IPS-18c (cell line): ENCODE measurements around the gene CDK19.

Experiments used
- H3K4me3 ChIP-seq: 2 replicates; pipeline ENCODE4 v1.7.0; 2013; ENCODE audit warnings: low read depth, mild to moderate bottlenecking, low read length, moderate library complexity; ENCODE audit not compliant: insufficient read depth
- H3K9me3 ChIP-seq: one replicate; pipeline ENCODE4 v1.6.1; 2013; ENCODE audit warnings: mild to moderate bottlenecking, low read length, moderate library complexity; ENCODE audit not compliant: control insufficient read depth, insufficient read depth

Gene CDK19

DNA sequence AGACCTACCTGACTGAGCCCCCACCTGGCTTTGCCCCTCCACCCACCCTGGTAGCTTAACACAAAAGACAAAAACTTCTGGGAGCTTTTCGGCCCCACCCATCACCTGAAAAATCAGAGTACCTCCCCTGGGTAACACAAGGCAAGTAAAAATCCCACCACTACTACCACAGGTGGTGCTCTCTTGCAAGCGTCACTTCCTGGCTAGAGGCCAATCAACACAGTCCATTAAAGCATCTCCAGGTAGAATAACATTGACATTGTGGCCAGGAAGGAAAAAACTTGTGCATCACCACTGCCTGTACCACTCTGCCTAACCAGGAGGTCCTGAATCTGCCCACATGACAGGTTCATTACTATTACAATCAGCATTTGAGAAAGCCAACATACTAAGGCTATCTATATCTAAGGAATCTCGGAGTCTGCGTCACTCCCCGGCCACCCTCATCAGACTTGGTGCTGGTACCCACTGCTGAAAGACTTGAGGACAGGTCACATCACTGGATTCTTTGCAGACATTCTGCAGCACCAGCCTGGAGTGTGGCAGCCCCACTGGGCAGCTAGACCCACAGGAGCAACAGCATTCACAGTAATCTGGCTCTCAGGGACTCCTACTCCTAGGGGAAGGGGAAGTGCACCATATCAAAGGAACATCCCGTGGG, 125.9 kb downstream of the CDK19 start:
- no peak overlapping the region for H3K4me3 ChIP-seq
- H3K9me3 ChIP-seq: no peaks in the 10 kb centered on the region

DNA sequence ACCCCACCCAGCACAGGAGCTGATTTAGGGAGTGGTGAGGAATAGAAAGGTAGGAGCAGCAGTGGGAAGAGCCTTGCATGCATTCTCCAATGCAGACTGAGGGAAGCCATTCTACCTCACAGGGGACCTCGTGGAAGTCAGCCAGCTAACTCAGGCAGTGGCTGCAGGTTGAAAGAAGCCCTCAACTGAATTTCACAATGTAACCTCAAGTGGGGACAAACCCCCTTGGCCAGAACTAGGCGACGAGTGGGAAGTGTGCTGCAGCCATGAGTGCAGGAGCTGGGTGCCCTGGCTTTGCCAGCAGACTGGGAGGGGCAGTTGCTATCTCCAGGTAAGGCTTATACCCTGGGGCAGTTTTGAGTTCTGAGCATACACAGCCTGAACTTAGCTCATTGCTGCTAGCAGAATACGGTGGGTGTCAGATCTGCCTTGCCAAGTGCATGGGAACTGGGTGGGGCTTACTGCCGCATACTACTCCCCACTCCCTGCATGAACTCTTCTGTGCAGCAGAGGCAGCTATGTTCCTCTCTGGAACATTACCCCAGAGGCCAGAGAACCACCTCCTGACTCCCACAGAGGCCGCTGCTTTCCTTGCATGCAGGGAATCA, 126.5 kb downstream of the CDK19 start:
- H3K4me3 ChIP-seq: no peak overlapping the region
- no peaks in the 10 kb centered on the region for H3K9me3 ChIP-seq

DNA sequence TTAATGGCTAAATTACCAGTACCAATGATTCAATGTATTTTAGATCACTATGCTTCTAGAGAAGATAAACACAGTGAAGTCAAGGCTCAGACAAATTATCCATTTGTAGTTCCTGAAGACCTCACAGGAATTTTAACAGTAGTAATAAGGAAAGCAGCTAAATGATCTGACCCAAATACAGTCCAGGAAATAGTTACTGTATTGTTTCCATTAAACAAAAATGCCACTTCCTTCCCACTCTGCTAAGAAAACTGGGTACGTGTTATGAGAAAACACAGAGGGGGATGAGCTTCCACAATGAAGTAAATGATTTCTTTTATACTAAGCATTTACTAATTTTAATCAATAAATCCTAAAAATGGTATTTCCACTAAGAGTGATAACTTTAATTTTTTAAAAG, 127.9 kb downstream of the CDK19 start:
- no peak overlapping the region for H3K4me3 ChIP-seq
- H3K9me3 ChIP-seq: no peaks in the 10 kb centered on the region

DNA sequence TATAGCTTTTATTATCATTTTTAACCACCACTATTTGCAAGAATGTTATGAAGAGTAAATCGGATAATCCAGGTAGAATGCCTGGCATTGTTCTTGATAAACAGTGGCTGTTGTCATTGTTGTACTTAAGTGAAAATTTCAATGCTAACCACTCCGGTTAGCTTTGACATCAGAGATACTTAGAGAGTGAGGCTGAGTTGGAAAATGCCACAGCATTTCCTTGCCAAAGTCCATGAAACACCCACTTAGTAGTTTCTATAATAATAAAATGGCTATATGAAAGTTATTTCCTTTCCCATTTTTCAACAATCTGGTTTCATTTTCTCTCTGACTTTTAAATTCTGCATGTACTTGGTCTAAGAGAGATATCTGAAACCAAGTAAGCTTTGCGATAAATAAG, 132.0 kb downstream of the CDK19 start:
- no peak overlapping the region for H3K4me3 ChIP-seq

DNA sequence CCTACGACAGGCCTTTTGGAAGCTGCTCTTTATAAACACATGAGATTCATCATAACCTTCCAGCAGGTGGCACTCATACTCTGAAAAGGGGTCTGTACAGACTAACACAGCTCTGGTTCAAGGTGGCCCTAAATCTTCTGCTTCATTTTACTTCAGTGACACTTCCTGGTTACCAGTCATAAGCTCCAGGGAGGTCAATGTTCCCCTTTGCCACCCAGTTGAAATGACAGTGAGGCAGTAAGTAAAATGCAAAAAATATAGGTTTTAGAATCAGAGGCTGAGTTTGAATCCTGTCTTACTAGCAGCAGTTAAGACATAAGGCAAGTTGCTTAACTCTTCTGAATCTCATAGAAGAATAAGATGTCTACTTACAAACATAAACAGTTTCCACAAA, 132.8 kb downstream of the CDK19 start:
- H3K9me3 ChIP-seq: no peaks in the 10 kb centered on the region
- H3K4me3 ChIP-seq: no peak overlapping the region

More for the DNA sequence above, 132.0 kb downstream of the CDK19 start:
- no peaks in the 10 kb centered on the region for H3K9me3 ChIP-seq

DNA sequence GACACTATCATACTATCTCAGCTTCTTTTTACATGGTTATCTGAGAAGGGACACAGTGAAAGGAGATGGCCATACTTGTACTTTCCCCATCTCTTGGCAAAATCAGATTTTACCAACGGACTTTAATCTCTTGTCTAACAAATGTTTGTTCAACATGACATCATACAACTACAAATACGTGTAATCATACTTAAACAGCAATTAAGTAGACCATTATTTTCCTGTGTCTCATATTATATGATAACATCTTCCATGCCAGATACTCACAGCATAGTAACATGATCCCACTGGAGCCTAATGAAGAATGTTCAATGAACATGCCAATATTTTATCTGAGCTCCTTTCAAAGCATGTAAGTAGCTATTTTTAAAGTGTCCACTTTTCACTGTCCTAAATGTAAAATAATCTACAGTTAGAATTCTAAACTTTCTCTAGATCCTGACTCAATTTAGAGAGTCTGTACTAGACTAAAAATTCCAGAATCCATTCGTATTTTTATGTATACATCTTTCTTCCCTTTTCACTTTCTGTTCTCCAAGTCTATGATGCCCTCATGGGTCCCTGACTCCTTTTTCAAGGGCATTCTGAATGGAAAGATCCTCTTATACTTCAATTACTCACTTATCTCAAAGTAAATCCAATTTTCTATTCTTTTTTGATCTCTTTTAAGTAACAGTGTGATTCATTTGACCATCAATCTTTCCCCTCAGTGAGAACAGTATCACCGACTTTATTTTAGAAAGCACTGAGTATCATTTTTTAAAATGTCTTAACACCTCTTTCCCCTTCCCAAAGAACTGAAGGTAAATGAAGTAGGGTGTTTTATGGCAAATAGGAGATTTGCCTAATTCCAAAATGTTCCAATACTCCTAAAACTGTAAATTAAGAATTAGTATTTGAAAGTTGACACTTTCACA, 133.5 kb downstream of the CDK19 start:
- no peak overlapping the region for H3K4me3 ChIP-seq
- no peaks in the 10 kb centered on the region for H3K9me3 ChIP-seq

DNA sequence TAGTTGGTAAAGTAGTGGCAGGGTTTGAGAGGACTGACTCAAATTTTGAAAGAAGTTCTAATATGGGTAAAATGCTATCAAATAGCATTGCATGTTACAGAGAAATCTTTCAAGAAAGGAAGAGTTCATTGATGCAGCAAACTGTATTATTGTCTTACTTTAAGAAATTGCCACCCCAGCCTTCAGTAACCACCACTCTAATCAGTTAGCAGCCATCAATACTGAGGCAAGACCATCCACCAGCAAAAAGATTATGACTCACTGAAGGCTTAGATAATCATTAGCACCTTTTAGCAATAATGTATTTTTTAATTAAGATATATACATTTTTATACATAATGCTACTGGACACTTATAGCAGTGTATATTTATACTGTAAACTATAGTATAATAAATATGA, 138.9 kb downstream of the CDK19 start:
- Histone ChIP-seq H3K9me3 (no peaks in the 10 kb centered on the region), H3K4me3 (no peak overlapping the region)

DNA sequence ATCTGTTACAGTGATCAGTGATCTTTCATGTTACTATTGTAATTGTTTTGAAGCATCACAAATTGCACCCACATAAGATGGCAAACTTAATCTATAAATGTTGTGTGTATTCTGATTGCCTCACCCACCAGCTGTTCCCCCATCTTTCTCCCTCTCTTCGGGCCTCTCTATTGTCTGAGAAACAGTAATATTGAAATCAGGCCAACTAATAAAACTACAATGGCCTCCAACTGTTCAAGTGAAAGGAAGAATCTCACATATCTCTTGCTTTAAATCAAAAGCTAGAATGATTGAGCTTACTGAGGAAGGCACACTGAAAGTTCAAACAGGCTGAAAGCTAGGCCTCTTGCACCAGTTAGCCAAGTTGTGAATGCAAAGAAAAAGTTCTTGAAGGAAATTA, 141.2 kb downstream of the CDK19 start:
- Histone ChIP-seq H3K4me3 (no peak overlapping the region), H3K9me3 (no peaks in the 10 kb centered on the region)

DNA sequence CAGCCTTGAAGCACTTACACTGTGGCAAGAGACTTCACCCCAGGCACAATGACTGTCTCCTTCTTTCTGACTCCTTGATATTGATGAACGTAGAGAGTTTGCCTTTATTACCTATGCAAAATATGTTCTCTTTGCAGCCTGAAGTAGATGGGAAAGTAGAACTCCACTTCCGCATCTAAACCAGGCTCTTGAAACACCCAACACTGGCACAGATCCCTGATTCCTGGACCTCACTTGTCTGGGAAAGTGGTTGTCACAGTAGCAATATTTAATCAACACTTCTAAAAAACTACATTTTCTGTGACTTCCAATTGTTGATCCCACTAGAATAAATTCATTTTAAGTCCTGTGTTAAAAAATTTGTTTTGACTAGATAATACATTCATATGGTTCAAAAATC, 143.1 kb downstream of the CDK19 start:
- no peak overlapping the region for H3K4me3 ChIP-seq
- no peaks in the 10 kb centered on the region for H3K9me3 ChIP-seq

DNA sequence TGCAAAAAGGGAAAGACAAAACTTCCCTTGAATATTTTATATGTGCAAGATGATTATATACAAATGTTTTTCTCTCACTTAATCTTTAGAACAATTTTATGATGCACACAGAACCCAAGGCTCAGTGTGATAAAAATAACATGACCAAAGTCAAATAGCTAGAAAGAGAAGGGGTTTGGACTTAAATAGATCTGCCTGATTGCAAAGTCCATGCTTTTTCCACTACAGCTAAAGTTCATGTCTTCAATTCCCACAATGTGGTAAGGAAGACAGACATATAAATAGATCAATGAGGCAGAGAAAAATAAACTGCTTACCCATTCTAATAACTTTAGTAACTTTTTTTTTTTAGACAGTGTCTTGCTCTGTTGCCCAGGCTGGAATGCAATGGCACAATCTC, 143.8 kb downstream of the CDK19 start:
- H3K9me3 ChIP-seq: no peaks in the 10 kb centered on the region
- H3K4me3 ChIP-seq: no peak overlapping the region

DNA sequence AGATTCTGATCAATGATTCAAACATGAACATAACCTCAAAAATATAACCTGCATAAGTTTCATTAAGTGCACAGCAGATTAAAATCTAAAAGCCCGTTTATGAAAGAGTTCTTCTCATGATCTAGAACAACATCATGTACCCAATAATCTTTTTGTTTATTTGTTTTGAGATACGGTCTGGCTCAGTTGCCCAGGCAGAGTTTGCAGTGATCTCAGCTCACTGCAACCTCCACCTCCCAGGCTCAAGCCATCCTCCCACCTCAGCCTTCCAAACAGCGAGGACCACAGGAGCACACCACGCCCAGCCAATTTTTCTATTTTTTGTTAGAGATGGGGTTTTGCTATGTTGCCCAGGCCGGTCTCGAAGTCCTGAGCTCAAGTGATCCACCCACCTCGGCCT, 149.7 kb downstream of the CDK19 start:
- no peaks in the 10 kb centered on the region for H3K9me3 ChIP-seq
- no peak overlapping the region for H3K4me3 ChIP-seq

DNA sequence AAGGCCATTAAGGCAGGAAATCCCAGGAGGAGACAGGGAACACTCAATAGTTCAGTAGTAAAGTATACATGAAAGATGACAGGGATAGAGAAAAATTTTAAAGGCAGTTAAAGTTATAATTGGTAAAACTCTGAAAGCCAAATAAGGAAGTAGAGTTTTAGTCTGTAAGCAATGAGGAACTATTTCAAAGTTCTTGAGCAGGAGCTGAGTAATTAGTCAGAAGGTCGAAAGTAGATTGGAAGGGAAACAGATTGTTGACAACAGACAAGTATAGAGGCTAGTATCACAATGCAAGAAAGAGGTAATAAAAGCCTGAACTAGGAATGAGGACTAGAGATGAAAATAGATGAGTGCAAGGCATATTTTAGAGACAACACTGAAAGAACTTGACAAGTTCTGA, 150.3 kb downstream of the CDK19 start:
- H3K4me3 ChIP-seq: no peak overlapping the region
- no peaks in the 10 kb centered on the region for H3K9me3 ChIP-seq

DNA sequence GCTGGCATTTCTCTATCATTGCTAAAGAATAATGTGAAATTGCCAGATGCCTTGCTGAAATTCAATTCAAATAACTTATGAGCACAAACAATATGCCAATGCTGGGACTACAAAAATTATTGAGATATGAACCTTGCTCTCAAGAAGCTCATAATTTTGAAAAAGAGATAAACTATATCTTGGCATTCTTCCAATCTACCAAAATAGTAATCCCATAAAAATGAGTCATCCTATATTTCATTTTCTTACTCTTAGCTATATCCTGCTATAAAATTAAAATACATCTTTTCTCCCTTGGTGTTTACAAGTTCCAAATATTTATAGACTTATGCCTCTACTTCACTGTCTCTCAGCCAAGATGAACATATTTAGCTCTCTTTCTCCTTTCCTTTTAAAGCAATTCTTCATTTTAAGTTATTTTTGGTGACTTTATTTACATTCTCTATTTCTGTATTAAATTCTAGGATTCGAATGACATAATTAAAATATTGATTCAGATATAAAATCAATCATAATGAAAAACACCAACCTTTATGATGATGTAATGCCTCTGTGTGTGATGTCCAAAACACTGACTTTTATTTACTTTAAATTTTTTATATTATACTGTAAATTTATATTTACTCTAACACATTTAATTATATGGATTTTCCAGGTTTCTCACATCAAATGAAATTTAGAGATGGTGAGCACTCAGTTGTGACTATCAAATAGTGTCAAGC, 152.6 kb downstream of the CDK19 start:
- Histone ChIP-seq H3K9me3 (no peaks in the 10 kb centered on the region), H3K4me3 (no peak overlapping the region)

DNA sequence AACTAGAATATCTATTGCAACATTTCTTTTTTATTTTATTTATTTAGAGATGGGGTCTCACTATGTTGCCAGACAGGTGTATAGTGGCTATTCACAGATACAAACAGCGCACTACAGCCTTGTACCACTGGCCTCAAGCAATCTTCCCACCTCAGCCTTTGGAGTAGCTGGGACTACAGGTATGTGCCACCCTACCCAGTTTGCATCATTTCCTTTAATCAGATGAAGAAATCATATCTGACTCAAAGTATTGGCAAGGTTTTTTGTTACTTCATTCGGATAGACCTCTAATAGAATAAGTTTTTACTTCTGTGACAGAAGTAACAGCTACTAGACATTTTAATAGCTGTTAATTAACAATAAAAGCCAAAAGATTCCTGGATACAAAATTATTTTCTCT, 153.9 kb downstream of the CDK19 start:
- no peaks in the 10 kb centered on the region for H3K9me3 ChIP-seq
- H3K4me3 ChIP-seq: no peak overlapping the region

DNA sequence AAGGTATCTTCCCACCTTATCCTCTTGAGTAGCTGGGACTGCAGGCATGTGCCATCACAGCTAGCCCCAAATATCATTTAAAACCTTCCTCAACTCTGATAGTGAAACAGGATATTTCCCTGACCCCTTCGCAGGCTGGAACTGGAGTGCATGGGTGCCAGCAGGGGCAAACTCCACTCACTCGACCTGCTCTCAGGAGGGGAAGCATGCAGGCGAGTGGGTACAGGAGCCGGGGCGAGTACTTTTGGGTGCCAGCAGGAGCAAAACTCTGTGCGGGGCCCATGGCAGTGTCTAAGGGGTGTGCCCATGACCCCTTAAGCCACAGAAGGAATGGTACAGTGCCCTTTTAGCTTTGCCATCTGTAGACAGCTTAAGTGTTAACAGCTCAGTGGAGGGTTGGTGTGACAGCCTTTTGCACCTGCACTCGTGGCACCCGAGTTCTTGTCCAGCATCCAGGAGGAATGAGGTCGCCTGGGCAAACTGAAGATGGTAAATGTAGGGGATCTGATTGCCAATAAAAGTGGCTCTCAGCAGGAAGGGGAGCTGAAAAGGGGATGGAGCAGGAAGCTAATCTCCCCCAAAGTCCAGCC, 155.1 kb downstream of the CDK19 start:
- no peaks in the 10 kb centered on the region for H3K9me3 ChIP-seq
- H3K4me3 ChIP-seq: no peak overlapping the region

DNA sequence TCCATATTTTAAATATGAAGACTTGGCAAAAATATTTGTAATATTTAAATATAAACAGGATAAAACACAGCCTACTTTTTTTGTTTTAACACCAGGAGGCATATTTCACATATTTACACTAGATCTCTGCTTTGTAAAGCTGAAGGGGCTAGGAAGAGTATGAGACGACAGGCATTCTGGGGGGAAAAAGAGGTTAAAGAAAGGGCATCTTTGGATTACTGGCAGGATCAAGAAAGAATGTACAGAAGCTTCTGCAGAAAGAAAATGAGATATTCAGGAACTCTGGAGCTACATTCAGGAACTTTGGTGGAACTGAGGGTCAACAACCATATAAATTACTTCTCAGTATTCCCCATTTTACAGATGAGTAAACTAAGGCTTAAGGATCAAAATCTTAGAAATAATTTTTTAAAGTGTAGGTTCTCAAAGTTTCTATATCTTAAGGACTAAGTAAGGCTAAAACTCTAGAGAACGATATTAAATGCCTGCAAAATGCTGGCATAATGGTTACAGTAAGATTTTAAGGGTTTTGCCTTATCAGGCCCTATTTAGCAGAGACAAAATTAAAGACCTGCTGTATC, 156.5 kb downstream of the CDK19 start:
- no peak overlapping the region for H3K4me3 ChIP-seq

DNA sequence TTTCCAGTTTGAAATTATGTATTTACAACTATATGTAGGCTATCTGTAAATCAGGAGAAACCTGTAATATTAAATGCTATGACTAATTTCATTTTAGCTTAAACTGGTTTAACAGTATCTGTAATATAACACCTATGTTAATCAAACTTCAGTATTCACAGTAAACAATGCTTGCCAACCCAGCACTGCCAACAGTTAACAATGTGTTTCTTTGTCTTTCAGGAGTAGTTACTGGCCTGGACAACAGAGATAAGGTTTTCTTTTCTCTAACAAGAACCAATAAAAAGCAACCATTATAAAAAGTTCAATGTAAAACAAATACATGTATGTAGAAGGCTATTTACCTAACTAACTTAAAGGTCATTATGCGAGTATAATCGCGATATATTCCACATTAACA, 158.8 kb downstream of the CDK19 start:
- Histone ChIP-seq H3K9me3 (no peaks in the 10 kb centered on the region), H3K4me3 (no peak overlapping the region)

More for the DNA sequence above, 156.5 kb downstream of the CDK19 start:
- H3K9me3 ChIP-seq: no peaks in the 10 kb centered on the region
